Peyer's patch (tissue), 4 donors: ENCODE results near the gene MC5R.

Experiments
- CTCF ChIP-seq, 6 experiments: fragments of 450-650 bp in 4 of 6; fragments of 200-600 bp in 2 of 6; sonication (generic) in 1 of 6; IDR thresholded peaks; one replicate each; pipeline ENCODE4 v1.5.1; 2017 to 2019; ENCODE audit warnings: antibody characterized with exemption in 6 of 6, mild to moderate bottlenecking in 3 of 6, moderate library complexity in 1 of 6
- POLR2A ChIP-seq, 2 donors: fragments of 450-650 bp; IDR thresholded peaks; one replicate each; pipeline ENCODE4 v1.5.1; 2017; ENCODE audit warnings: antibody characterized with exemption in 2 of 2, mild to moderate bottlenecking in 2 of 2, moderate library complexity in 2 of 2

- no peak for TF ChIP-seq CTCF (IDR thresholded peaks at IDR 0.05)
- no peak for TF ChIP-seq POLR2A (IDR thresholded peaks at IDR 0.05)
Observed at GRCh38 chr18:13793819-13794218, 30.1 kb upstream of the MC5R start.
